Measurements from ENCODE around the gene ABL1.
"Not testable (repeated sequence)": the region's sequence is repeated elsewhere in the genome, so short reads cannot be mapped to it uniquely, and the experiment has no call there.

The ABL1 gene

GRCh38 chr9:130845901-130846481 is 10.9 kb downstream of the ABL1 start:
- TF ChIP-seq CTCF (conservative IDR thresholded peaks at IDR 0.05; ENCODE audit: control insufficient read depth, insufficient read depth, low read depth, low read length): no peak
- H3K4me3 ChIP-seq (ENCODE audit: control insufficient read depth, low read depth, low read length): peak overlapping the region; percentile 21
- DNase-seq (ENCODE audit: low read depth): peak; percentile 88

GRCh38 chr9:130846487-130847305 is 11.6 kb downstream of the ABL1 start:
- peak; percentile 79 for DNase-seq (ENCODE audit: low read depth)
- TF ChIP-seq CTCF (conservative IDR thresholded peaks at IDR 0.05; ENCODE audit: control insufficient read depth, insufficient read depth, low read depth, low read length): no peak
- peak overlapping the region; percentile 21 for H3K4me3 ChIP-seq (ENCODE audit: control insufficient read depth, low read depth, low read length)

GRCh38 chr9:130847306-130848217 is 12.5 kb downstream of the ABL1 start:
- peak; percentile 100 for DNase-seq (ENCODE audit: low read depth)
- TF ChIP-seq CTCF (conservative IDR thresholded peaks at IDR 0.05; ENCODE audit: control insufficient read depth, insufficient read depth, low read depth, low read length): peak; percentile 27
- no peak overlapping the region for H3K4me3 ChIP-seq (ENCODE audit: control insufficient read depth, low read depth, low read length)

GRCh38 chr9:130848514-130848913 is 13.5 kb downstream of the ABL1 start:
- not testable (repeated sequence) for H3K4me3 ChIP-seq (ENCODE audit: control insufficient read depth, low read depth, low read length); DNase-seq (ENCODE audit: low read depth)

- H3K4me3 ChIP-seq (ENCODE audit: control insufficient read depth, low read depth, low read length): no peak overlapping the region
- DNase-seq (ENCODE audit: low read depth): no peak
- TF ChIP-seq CTCF (conservative IDR thresholded peaks at IDR 0.05; ENCODE audit: control insufficient read depth, insufficient read depth, low read depth, low read length): no peak
Observed at GRCh38 chr9:130849356-130849755, 14.3 kb downstream of the ABL1 start.

GRCh38 chr9:130852801-130853200 is 17.7 kb downstream of the ABL1 start:
- no peak for TF ChIP-seq CTCF (conservative IDR thresholded peaks at IDR 0.05; ENCODE audit: control insufficient read depth, insufficient read depth, low read depth, low read length)
- no peak overlapping the region for H3K4me3 ChIP-seq (ENCODE audit: control insufficient read depth, low read depth, low read length)
- DNase-seq (ENCODE audit: low read depth): no peak
